Measurements from ENCODE around the gene ICAM4. TPM values are rescaled to one million over a fixed set of nuclear protein-coding genes. Genes with fewer than 3 reads are reported as not detected.

The ICAM4 gene
- total and polyA plus RNA-seq, 9 of the 15 experiments (the other 6 are each of a cell fraction or from before 2014, with no cell fraction given), result 14.1 to 86.1 (median 29.6) TPM

DNA sequence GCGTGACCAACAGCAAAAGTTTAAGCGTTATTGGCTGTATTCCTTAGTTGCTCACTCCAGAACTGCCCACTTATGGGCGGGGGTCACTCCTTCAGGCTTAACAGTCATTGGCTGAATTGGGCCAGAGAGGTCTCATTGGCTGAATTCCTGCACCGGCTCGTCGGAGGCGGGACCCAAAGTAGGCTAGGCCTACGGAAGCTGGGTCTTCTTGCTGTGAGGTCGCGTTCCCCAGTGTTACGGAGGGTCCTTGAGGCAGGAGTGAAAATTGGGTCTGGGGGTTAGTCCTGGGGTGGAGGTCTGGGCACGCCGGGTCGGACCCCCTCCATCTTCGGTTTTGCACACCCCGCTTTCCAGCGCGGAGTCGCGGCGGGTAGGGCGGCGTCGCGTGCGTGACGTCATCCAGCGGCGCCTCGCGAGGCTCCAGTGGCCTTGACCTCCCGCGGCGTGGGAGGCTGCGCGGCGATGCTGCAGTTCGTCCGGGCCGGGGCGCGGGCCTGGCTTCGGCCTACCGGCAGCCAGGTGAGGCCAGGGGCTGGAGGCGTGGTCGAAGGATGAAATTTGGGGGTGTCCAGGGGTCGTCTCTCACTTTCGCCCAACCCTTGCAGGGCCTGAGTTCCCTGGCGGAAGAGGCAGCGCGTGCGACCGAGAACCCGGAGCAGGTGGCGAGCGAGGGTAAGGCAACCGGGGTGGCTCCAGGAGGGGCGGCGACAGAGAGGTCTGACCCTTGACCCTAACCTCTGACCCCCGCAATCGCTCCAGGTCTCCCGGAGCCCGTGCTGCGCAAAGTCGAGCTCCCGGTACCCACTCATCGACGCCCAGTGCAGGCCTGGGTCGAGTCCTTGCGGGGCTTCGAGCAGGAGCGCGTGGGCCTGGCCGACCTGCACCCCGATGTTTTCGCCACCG lies 34.7 kb upstream of the ICAM4 start, which contains the start of gene MRPL4 (continued):
- TF ChIP-seq RERE (CRISPR knock-in tag; IDR thresholded peaks at IDR 0.05; ENCODE audit: borderline replicate concordance) (no peak), SMARCA4 (IDR thresholded peaks at IDR 0.05) (no peak), YY1 (IDR thresholded peaks at IDR 0.05; ENCODE audit: borderline replicate concordance in 1 of 3, control insufficient read depth in 1 of 3, extremely low read depth in 1 of 3, insufficient read depth in 3 of 3, insufficient read length in 1 of 3, insufficient replicate concordance in 2 of 3, low read depth in 1 of 3, low read length in 2 of 3) (peak in 2 of 3 experiments; percentile 70 to 75), ZNF696 (CRISPR knock-in tag; conservative IDR thresholded peaks at IDR 0.05) (no peak), ZZZ3 (IDR thresholded peaks at IDR 0.05) (no peak), MTA1 (IDR thresholded peaks at IDR 0.05; ENCODE audit: borderline replicate concordance) (peak; percentile 100), ZNF175 (CRISPR knock-in tag; IDR thresholded peaks at IDR 0.05; ENCODE audit: low read depth) (no peak), MEF2A (IDR thresholded peaks at IDR 0.05; ENCODE audit: control insufficient read depth, low read depth, low read length) (no peak), ZNF668 (CRISPR knock-in tag; IDR thresholded peaks at IDR 0.05) (0 out of 2 replicates have a peak, but pooled peaks have one; percentile 54), FOXP1 (CRISPR knock-in tag; IDR thresholded peaks at IDR 0.05) (peak; percentile 11; the same call in 1 of the 2 replicates)
- TF ChIP-seq, protein P1, sequence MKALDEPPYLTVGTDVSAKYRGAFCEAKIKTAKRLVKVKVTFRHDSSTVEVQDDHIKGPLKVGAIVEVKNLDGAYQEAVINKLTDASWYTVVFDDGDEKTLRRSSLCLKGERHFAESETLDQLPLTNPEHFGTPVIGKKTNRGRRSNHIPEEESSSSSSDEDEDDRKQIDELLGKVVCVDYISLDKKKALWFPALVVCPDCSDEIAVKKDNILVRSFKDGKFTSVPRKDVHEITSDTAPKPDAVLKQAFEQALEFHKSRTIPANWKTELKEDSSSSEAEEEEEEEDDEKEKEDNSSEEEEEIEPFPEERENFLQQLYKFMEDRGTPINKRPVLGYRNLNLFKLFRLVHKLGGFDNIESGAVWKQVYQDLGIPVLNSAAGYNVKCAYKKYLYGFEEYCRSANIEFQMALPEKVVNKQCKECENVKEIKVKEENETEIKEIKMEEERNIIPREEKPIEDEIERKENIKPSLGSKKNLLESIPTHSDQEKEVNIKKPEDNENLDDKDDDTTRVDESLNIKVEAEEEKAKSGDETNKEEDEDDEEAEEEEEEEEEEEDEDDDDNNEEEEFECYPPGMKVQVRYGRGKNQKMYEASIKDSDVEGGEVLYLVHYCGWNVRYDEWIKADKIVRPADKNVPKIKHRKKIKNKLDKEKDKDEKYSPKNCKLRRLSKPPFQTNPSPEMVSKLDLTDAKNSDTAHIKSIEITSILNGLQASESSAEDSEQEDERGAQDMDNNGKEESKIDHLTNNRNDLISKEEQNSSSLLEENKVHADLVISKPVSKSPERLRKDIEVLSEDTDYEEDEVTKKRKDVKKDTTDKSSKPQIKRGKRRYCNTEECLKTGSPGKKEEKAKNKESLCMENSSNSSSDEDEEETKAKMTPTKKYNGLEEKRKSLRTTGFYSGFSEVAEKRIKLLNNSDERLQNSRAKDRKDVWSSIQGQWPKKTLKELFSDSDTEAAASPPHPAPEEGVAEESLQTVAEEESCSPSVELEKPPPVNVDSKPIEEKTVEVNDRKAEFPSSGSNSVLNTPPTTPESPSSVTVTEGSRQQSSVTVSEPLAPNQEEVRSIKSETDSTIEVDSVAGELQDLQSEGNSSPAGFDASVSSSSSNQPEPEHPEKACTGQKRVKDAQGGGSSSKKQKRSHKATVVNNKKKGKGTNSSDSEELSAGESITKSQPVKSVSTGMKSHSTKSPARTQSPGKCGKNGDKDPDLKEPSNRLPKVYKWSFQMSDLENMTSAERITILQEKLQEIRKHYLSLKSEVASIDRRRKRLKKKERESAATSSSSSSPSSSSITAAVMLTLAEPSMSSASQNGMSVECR (CRISPR knock-in tag; IDR thresholded peaks at IDR 0.05), result peak; percentile 98
- TF ChIP-seq, protein P2, sequence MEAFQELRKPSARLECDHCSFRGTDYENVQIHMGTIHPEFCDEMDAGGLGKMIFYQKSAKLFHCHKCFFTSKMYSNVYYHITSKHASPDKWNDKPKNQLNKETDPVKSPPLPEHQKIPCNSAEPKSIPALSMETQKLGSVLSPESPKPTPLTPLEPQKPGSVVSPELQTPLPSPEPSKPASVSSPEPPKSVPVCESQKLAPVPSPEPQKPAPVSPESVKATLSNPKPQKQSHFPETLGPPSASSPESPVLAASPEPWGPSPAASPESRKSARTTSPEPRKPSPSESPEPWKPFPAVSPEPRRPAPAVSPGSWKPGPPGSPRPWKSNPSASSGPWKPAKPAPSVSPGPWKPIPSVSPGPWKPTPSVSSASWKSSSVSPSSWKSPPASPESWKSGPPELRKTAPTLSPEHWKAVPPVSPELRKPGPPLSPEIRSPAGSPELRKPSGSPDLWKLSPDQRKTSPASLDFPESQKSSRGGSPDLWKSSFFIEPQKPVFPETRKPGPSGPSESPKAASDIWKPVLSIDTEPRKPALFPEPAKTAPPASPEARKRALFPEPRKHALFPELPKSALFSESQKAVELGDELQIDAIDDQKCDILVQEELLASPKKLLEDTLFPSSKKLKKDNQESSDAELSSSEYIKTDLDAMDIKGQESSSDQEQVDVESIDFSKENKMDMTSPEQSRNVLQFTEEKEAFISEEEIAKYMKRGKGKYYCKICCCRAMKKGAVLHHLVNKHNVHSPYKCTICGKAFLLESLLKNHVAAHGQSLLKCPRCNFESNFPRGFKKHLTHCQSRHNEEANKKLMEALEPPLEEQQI (IDR thresholded peaks at IDR 0.05), result no peak; the same call in 1 of the 2 replicates
